GM12891 (cell line): ENCODE results near the gene STX5.

Experiments used
- POLR2A ChIP-seq: IDR thresholded peaks from 2 replicates; pipeline ENCODE4 v1.6.1; 2011; ENCODE audit warnings: low read depth, low read length, control low read depth
- TAF1 ChIP-seq: IDR thresholded peaks from 2 replicates; pipeline ENCODE4 v1.6.1; 2011; ENCODE audit warnings: low read depth, low read length, control low read depth

DNA sequence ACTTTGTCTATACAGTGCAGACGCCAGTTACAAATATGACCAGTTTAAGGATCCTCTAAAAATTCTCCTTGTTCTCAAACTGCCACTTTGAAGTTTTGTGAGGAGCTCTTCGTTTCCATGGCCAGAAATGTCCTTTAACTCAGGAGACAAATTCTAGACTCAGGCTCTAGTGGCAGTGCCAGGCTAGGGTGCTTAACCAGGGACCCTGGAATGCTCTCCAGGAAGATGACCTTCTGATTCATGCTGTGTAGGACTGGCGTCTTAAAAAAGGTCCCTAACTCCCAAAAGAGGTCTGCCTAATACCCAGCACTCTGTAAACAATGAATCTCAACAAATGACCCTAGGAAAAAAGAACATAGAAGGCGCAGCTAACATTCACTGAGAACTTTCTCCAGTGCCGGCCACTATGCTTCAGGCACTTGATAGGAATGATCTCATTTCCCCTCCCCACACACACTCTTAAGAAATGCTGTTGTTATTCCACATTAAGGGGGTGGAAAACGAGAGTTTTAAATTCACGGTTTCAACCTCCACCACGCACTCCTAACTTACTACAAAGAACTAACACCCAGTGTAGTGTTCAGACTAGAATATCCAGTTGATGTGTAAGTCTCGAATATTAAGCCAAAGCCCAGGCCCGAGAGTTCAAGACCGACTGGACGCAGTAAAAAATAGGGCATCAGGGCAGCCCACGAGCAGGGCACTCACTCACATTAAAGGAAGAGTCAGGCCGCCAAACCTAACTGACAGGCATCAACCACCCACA lies 27.4 kb downstream of the STX5 start:
- TF ChIP-seq POLR2A (no peak), TAF1 (no peak; the same call in 1 of the 2 replicates)
